Cardiac fibroblast (primary cell): ENCODE measurements around the gene TCP10L.

ENCODE experiments used
- DNase-seq, 2 donors: peaks; one replicate each; pipeline versions ENCODE4 v3.0.0 to v3.0.0-alpha.2; 2010; ENCODE audit warnings: low read depth in 2 of 2
- H3K4me3 ChIP-seq, 2 donors: replicated peaks in 1 of 2; 1 replicate in 1 of 2; 2 replicates in 1 of 2; pipeline ENCODE4 v1.5.1; 2011; ENCODE audit warnings: low read depth in 2 of 2, low read length in 2 of 2, mild to moderate bottlenecking in 2 of 2, moderate library complexity in 1 of 2
- TF ChIP-seq, protein P1 (sequence below): IDR thresholded peaks from one replicate; pipeline ENCODE4 v1.5.1; 2011; ENCODE audit warnings: low read depth, mild to moderate bottlenecking, low read length, inconsistent platforms

Gene TCP10L

DNA sequence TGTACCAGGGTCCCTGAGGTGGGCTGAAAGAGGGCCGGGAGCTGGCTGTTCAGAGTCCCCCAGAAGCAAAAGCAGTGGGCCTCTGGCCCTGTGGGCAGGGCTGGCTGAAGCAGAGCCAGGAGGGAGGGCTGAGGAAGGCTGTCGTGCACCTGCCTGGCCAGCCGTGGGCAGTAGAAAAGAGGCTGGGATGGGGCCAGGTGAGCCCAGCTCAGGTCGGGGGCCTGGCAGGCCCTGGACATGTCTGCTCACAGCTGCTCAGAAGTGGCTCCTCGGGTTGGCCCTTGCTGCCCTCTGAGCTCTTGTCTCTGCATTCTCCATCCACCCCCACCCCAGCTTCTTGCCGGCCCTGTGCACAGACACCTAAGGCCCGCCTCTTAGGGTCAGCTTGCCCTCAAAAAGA is 60.0 kb downstream of the TCP10L start:
- no peak overlapping the region for H3K4me3 ChIP-seq
- no peak for DNase-seq
- TF ChIP-seq, protein P1, sequence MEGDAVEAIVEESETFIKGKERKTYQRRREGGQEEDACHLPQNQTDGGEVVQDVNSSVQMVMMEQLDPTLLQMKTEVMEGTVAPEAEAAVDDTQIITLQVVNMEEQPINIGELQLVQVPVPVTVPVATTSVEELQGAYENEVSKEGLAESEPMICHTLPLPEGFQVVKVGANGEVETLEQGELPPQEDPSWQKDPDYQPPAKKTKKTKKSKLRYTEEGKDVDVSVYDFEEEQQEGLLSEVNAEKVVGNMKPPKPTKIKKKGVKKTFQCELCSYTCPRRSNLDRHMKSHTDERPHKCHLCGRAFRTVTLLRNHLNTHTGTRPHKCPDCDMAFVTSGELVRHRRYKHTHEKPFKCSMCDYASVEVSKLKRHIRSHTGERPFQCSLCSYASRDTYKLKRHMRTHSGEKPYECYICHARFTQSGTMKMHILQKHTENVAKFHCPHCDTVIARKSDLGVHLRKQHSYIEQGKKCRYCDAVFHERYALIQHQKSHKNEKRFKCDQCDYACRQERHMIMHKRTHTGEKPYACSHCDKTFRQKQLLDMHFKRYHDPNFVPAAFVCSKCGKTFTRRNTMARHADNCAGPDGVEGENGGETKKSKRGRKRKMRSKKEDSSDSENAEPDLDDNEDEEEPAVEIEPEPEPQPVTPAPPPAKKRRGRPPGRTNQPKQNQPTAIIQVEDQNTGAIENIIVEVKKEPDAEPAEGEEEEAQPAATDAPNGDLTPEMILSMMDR: no peak

DNA sequence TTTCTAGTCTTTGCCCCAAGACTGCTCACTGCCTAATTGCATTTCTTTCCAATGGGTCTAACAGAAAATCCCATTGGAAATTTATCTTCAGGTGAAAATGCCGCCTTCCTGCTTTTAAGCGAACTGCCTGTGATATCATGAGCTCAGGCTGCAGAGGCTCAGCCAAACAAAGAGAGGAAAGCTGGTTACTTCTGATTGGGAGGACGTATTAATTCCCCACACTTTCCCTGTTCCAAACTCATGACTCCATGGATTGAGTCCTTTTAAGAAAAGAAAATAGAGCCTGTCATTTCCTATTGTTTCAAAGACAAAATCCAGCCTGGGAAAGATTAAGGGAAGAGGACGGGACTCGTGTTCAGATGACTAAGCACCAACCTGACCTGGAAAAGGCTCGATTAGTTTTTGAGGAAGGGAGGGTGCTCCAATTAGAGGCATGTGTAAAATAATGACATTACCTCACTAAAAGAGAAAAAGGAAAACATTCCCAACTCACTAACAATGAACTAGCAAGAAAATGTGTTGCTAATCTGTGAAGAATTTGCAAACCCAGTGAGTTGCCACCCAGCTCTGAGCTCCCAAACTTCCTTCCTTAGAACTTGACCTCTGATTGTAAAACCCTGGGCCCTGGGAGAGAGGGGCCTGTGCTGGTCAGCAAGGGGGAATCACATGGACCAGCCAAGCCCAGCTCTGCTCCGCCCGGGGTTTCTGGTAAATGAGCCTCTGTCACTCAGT is 61.2 kb downstream of the TCP10L start:
- DNase-seq: peak; percentile 91 to 92
- TF ChIP-seq, protein P1: no peak
- H3K4me3 ChIP-seq: no peak overlapping the region
